22Rv1 (cell line): ENCODE measurements around the gene UNK.
"Not testable (repeated sequence)": the region's sequence is repeated elsewhere in the genome, so short reads cannot be mapped to it uniquely, and the experiment has no call there.

Source experiments
- H3K27ac ChIP-seq: fragments of 450-650 bp; 2 replicates; pipeline ENCODE4 v1.5.1; 2017
- ZFX ChIP-seq: fragments of 450-650 bp; IDR thresholded peaks from 2 replicates; pipeline ENCODE4 v1.6.1; 2017; ENCODE audit warnings: antibody characterized with exemption, borderline replicate concordance
- TF ChIP-seq, protein P1 (sequence below): fragments of 450-650 bp; IDR thresholded peaks from 2 replicates; pipeline ENCODE4 v1.5.1; 2017; ENCODE audit warnings: mild to moderate bottlenecking

The UNK gene

DNA sequence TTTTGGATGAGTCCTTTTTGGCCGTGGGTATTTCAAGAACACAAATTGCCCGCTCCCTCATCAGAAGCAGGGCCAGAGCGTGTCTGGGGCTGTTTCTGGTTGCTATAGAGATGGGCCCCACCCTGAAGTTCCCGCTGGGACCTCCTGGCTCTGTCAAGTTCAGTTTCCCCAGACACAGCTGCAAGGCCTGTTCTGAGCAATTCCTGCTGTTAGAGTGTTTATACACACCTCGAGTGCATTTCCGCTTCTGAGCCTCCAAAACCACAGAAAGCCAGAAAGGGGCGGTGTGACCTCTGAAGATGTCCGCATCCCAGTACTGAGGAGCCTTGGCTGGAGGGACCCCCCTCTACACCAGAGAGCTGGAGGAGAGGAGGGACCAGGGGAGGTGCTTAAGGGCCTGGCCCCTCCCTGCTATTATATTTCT lies 79.9 kb downstream of the UNK start:
- H3K27ac ChIP-seq: no peak overlapping the region
- TF ChIP-seq, protein P1, sequence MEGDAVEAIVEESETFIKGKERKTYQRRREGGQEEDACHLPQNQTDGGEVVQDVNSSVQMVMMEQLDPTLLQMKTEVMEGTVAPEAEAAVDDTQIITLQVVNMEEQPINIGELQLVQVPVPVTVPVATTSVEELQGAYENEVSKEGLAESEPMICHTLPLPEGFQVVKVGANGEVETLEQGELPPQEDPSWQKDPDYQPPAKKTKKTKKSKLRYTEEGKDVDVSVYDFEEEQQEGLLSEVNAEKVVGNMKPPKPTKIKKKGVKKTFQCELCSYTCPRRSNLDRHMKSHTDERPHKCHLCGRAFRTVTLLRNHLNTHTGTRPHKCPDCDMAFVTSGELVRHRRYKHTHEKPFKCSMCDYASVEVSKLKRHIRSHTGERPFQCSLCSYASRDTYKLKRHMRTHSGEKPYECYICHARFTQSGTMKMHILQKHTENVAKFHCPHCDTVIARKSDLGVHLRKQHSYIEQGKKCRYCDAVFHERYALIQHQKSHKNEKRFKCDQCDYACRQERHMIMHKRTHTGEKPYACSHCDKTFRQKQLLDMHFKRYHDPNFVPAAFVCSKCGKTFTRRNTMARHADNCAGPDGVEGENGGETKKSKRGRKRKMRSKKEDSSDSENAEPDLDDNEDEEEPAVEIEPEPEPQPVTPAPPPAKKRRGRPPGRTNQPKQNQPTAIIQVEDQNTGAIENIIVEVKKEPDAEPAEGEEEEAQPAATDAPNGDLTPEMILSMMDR: no peak
- no peak for TF ChIP-seq ZFX

GRCh38 chr17:75864887-75865286 lies 80.3 kb downstream of the UNK start:
- H3K27ac ChIP-seq: not testable (repeated sequence)

- not testable (repeated sequence) for H3K27ac ChIP-seq
These were observed 81.0 kb downstream of the UNK start for GRCh38 chr17:75865404-75866188.

- peak overlapping the region; percentile 29; the same call in 1 of the 2 replicates for H3K27ac ChIP-seq
These were observed 84.2 kb downstream of the UNK start for GRCh38 chr17:75868730-75869281.

GRCh38 chr17:75869282-75870141 lies 84.9 kb downstream of the UNK start:
- H3K27ac ChIP-seq: peak overlapping the region; percentile 29; the same call in 1 of the 2 replicates
- TF ChIP-seq, protein P1: no peak
- no peak for TF ChIP-seq ZFX

DNA sequence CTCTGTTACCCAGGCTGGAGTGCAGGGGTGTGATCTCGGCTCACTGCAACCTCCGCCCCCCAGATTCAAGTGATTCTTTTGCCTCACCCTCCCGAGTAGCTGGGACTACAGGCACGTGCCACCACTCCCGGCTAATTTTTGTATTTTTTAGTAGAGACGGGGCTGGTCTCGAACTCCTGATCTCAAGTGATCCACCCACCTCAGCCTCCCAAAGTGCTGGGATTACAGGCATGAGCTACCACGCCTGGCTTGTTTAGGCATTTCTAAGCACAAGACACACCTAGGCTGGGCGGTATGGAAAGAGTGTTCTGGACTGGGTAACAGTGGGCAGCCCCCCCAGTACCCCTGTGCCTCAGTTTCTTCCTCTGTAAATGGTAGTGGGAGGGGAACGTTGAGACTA lies 85.6 kb downstream of the UNK start:
- 0 out of 2 replicates have a peak overlapping the region, but pooled peaks have one; percentile 29 for H3K27ac ChIP-seq

GRCh38 chr17:75872434-75873351 lies 88.1 kb downstream of the UNK start:
- TF ChIP-seq, protein P1: no peak
- no peak for TF ChIP-seq ZFX
- peak overlapping the region; percentile 96 for H3K27ac ChIP-seq

GRCh38 chr17:75873587-75874322 lies 89.1 kb downstream of the UNK start:
- TF ChIP-seq, protein P1: no peak
- no peak for TF ChIP-seq ZFX
- peak overlapping the region; percentile 96 for H3K27ac ChIP-seq
